ENCODE measurements around the gene HTT-AS. TPM values are rescaled to one million over a fixed set of nuclear protein-coding genes. Genes with fewer than 3 reads are reported as not detected.

Gene HTT-AS
- total and polyA plus RNA-seq, 2 of the 13 experiments (the other 11 are each of a cell fraction or from before 2014, with no cell fraction given) = not detected

DNA sequence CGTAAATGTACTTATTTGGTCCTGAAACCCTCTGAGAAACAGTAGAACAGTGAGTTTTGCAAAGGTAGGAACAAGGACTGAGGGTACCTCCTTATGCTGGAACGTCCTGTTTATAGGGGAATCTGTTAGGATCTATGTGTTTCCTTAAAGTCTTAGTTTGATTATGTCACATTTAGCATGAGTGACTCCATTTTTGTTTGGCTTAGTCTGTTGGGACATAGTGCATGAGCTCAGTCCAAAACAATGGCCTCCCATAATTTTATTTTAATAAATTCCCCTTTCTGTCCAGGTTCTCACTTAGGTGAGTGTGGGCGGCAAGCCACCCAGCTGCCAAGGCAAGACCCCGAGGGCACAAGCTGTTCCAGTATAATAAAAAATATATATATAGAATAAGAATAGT is 27.7 kb downstream of the HTT-AS start:
- Histone ChIP-seq H3K4me2 (ENCODE audit: low read depth, low read length) (no peak overlapping the region), H4K20me1 (ENCODE audit: insufficient read depth, low read length) (no peaks in the 10 kb centered on the region), H3K4me1 (ENCODE audit: insufficient read depth, low read length) (peaks cover 41% of the 10 kb centered on the region), H3K9me3 (ENCODE audit: low read length) (no peaks in the 10 kb centered on the region), H3K79me2 (ENCODE audit: insufficient read depth, low read length) (no peaks in the 10 kb centered on the region), H2AFZ (ENCODE audit: low read length) (no peak overlapping the region), H3K27ac (ENCODE audit: extremely low read length, insufficient read depth, low read length) (no peak overlapping the region), H3K9ac (ENCODE audit: insufficient read depth, low read depth, low read length) (no peak overlapping the region), H3K27me3 (ENCODE audit: control insufficient read depth in 1 of 2, insufficient read depth in 2 of 2, low read length in 2 of 2) (peaks cover 0 to 8% of the 10 kb centered on the region in 2 experiments; a peak in 1 of 5 replicates), H3K4me3 (replicated peaks in 1 of 3; ENCODE audit: insufficient read depth in 1 of 3, low read depth in 2 of 3, low read length in 3 of 3) (no peak overlapping the region), H3K36me3 (replicated peaks in 1 of 2; ENCODE audit: control insufficient read depth in 1 of 2, insufficient read depth in 2 of 2, low read length in 2 of 2) (no peaks in the 10 kb centered on the region)
- DNase-seq (ENCODE audit: low spot score) = no peak
- ChIA-PET CTCF (ENCODE audit: low intra/inter-chr PET ratio, low total read pairs) (interaction anchor here (0.8 to 1.0 kb wide), 2 partner anchors 90 to 92 kb away, joined by 3 to 4 read pairs; no protein-coding TSS in a partner anchor), POLR2A (no interaction called here)
- ATAC-seq = no peak
- no TSS peak for BruUV-seq (replicated peaks)
- FAIRE-seq = no peak
- intact Hi-C loops (cut with micrococcal nuclease; ENCODE audit: unreplicated experiment) = no loop called here
- in situ Hi-C loops (cut with HindIII; ENCODE audit: extremely low pct_ligation_motif_present, low pct_unique_long_range_greater_than_20kb) = no loop called here
- no peak for TF ChIP-seq MTA3 (CRISPR knock-in tag; IDR thresholded peaks at IDR 0.05)
- TF ChIP-seq, protein P1, sequence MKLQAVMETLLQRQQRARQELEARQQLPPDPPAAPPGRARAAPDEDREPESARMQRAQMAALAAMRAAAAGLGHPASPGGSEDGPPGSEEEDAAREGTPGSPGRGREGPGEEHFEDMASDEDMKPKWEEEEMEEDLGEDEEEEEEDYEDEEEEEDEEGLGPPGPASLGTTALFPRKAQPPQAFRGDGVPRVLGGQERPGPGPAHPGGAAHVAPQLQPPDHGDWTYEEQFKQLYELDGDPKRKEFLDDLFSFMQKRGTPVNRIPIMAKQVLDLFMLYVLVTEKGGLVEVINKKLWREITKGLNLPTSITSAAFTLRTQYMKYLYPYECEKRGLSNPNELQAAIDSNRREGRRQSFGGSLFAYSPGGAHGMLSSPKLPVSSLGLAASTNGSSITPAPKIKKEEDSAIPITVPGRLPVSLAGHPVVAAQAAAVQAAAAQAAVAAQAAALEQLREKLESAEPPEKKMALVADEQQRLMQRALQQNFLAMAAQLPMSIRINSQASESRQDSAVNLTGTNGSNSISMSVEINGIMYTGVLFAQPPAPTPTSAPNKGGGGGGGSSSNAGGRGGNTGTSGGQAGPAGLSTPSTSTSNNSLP (IDR thresholded peaks at IDR 0.05; ENCODE audit: low read depth, low read length) = no peak
- no peak for TF ChIP-seq ZNF703 (CRISPR knock-in tag; IDR thresholded peaks at IDR 0.05; ENCODE audit: borderline replicate concordance)
- TF ChIP-seq, protein P2, sequence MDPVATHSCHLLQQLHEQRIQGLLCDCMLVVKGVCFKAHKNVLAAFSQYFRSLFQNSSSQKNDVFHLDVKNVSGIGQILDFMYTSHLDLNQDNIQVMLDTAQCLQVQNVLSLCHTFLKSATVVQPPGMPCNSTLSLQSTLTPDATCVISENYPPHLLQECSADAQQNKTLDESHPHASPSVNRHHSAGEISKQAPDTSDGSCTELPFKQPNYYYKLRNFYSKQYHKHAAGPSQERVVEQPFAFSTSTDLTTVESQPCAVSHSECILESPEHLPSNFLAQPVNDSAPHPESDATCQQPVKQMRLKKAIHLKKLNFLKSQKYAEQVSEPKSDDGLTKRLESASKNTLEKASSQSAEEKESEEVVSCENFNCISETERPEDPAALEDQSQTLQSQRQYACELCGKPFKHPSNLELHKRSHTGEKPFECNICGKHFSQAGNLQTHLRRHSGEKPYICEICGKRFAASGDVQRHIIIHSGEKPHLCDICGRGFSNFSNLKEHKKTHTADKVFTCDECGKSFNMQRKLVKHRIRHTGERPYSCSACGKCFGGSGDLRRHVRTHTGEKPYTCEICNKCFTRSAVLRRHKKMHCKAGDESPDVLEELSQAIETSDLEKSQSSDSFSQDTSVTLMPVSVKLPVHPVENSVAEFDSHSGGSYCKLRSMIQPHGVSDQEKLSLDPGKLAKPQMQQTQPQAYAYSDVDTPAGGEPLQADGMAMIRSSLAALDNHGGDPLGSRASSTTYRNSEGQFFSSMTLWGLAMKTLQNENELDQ (CRISPR knock-in tag; IDR thresholded peaks at IDR 0.05; ENCODE audit: borderline replicate concordance) = no peak
- TF ChIP-seq IRX3 (CRISPR knock-in tag; IDR thresholded peaks at IDR 0.05; ENCODE audit: borderline replicate concordance, low read depth) = no peak
- 80% methylated on average over 4 of the region's 4 CpGs for WGBS (ENCODE audit: low lambda C conversion rate)
